ENCODE measurements around the gene LIF.

- no peak for TF ChIP-seq CTCF (conservative IDR thresholded peaks at IDR 0.05 in 1 of 2, IDR thresholded peaks at IDR 0.05 in 1 of 2; ENCODE audit: extremely low read depth in 1 of 2, insufficient read depth in 1 of 2, low read depth in 1 of 2, low read length in 2 of 2)
- no peak for TF ChIP-seq EZH2 (IDR thresholded peaks at IDR 0.05; ENCODE audit: borderline replicate concordance, low read length)
These were observed 44.0 kb downstream of the LIF start for GRCh38 chr22:30202531-30203006.

All from mammary epithelial cell (primary cell).